Measurements from ENCODE around the gene RBM8A. TPM values are rescaled to one million over a fixed set of nuclear protein-coding genes. Genes with fewer than 3 reads are reported as not detected.
A peak's percentile ranks its signal among the peaks of the same experiment; 100 is the strongest.

RBM8A gene
- total RNA-seq, 4 donors from 2014 or later: 155 to 229 (median 200) TPM

GRCh38 chr1:145962157-145963102, 35.1 kb upstream of the RBM8A start:
- TF ChIP-seq POLR2A (IDR thresholded peaks at IDR 0.05) (peak in 1 of 4 donors; percentile 3), CTCF (IDR thresholded peaks at IDR 0.05) (no peak)
- DNase-seq: no peak
- Histone ChIP-seq H3K9me3 (no peaks in the 10 kb centered on the region), H3K27ac (peak overlapping the region; percentile 51 to 96 (median 92)), H3K27me3 (peaks cover 0 to 10% (median 0%) of the 10 kb centered on the region in 4 donors), H3K4me1 (peaks cover 30 to 85% (median 34%) of the 10 kb centered on the region in 3 donors), H3K36me3 (no peaks in the 10 kb centered on the region), H3K4me3 (peak overlapping the region; percentile 37 to 79 (median 62))
- intact Hi-C loops (cut with DNase I): loop anchor here (5.0 kb wide), 1 partner anchor 45 kb away; the partner anchor contains the start of gene PEX11B
- WGBS, 2 donors: 0 to 12% methylated on average over 6 to 11 of the region's 36 CpGs

GRCh38 chr1:145961425-145962156, 34.3 kb upstream of the RBM8A start:
- 0 to 1% methylated on average over 14 to 18 of the region's 57 CpGs for WGBS, 2 donors
- no peak for DNase-seq
- Histone ChIP-seq H3K36me3 (no peaks in the 10 kb centered on the region), H3K27ac (peak overlapping the region; percentile 68 to 96 (median 92)), H3K4me3 (peak overlapping the region; percentile 37 to 79 (median 62)), H3K27me3 (peaks cover 0 to 10% (median 0%) of the 10 kb centered on the region in 4 donors), H3K9me3 (no peaks in the 10 kb centered on the region), H3K4me1 (peaks cover 30 to 93% (median 37%) of the 10 kb centered on the region in 3 donors)
- TF ChIP-seq POLR2A (IDR thresholded peaks at IDR 0.05) (peak in 1 of 4 donors; percentile 32), CTCF (IDR thresholded peaks at IDR 0.05) (no peak)
- intact Hi-C loops (cut with DNase I): loop anchor here (5.0 kb wide), 1 partner anchor 44 kb away; the partner anchor contains the start of gene PEX11B

- H3K9me3 ChIP-seq: no peaks in the 10 kb centered on the region
- TF ChIP-seq POLR2A (IDR thresholded peaks at IDR 0.05) (no peak), CTCF (IDR thresholded peaks at IDR 0.05) (no peak)
- H3K27me3 ChIP-seq: peaks cover 0 to 10% (median 0%) of the 10 kb centered on the region in 4 donors
- no peak for DNase-seq
- H3K4me3 ChIP-seq: peak overlapping the region; percentile 37 to 79 (median 62)
- peaks cover 30 to 97% (median 42%) of the 10 kb centered on the region in 3 donors for H3K4me1 ChIP-seq
- H3K27ac ChIP-seq: peak overlapping the region; percentile 68 to 96 (median 92)
- intact Hi-C loops (cut with DNase I): loop anchor here (5.0 kb wide), 1 partner anchor 44 kb away; the partner anchor contains the start of gene PEX11B
- H3K36me3 ChIP-seq: no peaks in the 10 kb centered on the region
- WGBS, 2 donors: 0% methylated on average over 9 of the region's 22 CpGs; no CpG with 5 or more reads in 1 of the 2 donors
Measured at GRCh38 chr1:145961109-145961424, 33.8 kb upstream of the RBM8A start.

GRCh38 chr1:145960468-145961108, 33.3 kb upstream of the RBM8A start:
- WGBS, 2 donors: no CpG with 5 or more reads among the region's 44 CpGs
- peak in 2 of 6 experiments; percentile 14 to 17 for TF ChIP-seq CTCF (IDR thresholded peaks at IDR 0.05)
- TF ChIP-seq POLR2A (IDR thresholded peaks at IDR 0.05): peak in 2 of 4 donors; percentile 27 to 73
- Histone ChIP-seq H3K9me3 (no peaks in the 10 kb centered on the region), H3K27me3 (peaks cover 0 to 10% (median 0%) of the 10 kb centered on the region in 4 donors), H3K4me1 (peaks cover 30 to 97% (median 47%) of the 10 kb centered on the region in 3 donors), H3K36me3 (no peaks in the 10 kb centered on the region), H3K4me3 (peak overlapping the region; percentile 37 to 79 (median 62)), H3K27ac (peak overlapping the region; percentile 68 to 96 (median 92))
- intact Hi-C loops (cut with DNase I): loop anchor here (5.0 kb wide), 1 partner anchor 43 kb away; the partner anchor contains the start of gene PEX11B
- DNase-seq: no peak
